Stimulated activated CD4-positive, alpha-beta T cell treated with anti-CD3 and anti-CD28 coated beads, TNF-alpha, amount 100 ng/mL, for 4 hours (primary cell): ENCODE data around the gene SOX14.

Source experiments
- DNase-seq, 3 experiments: peaks; one replicate each; pipeline ENCODE4 v3.0.0-alpha.2; 2020; ENCODE audit warnings: low read depth in 3 of 3

SOX14 gene

GRCh38 chr3:137768361-137769321 is 4.5 kb downstream of the SOX14 start:
- DNase-seq, result no peak

DNA sequence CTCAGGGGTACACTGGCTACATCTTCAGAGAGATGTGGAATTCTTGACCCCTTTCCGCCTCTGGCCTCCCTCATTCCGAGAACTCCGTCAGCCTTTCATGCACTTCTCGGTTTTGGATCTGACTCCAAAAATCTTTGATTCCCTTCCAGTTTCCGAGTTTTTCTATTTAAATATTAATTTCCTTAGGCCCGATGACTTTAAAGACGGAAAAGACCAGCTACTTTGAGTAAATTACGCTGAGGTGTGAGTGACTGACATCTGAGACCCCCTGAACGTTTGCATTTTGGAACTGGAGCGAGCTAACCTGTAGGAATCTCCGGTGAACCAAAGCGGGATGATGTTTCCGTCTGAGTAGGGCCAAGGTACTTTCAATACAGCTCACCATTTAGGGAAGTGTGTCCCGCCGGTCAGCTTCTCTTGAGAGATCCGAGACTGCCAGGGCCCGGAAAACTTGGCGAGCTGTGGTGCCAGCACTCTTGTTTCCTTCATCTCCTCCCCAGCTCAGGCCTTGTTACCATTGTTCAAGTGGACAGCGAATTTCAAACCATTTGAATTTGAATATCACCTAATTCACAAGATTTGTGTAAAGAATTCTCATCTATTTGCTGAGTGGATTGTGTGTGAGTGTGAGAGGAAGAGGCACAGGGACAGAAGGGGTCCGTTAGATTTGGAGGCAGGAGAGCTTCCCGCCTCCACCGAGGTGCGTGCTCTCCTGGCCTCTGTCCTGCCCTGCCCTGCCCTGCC is 5.4 kb downstream of the SOX14 start:
- no peak for DNase-seq

GRCh38 chr3:137770066-137770834 is 6.1 kb downstream of the SOX14 start:
- no peak for DNase-seq

DNA sequence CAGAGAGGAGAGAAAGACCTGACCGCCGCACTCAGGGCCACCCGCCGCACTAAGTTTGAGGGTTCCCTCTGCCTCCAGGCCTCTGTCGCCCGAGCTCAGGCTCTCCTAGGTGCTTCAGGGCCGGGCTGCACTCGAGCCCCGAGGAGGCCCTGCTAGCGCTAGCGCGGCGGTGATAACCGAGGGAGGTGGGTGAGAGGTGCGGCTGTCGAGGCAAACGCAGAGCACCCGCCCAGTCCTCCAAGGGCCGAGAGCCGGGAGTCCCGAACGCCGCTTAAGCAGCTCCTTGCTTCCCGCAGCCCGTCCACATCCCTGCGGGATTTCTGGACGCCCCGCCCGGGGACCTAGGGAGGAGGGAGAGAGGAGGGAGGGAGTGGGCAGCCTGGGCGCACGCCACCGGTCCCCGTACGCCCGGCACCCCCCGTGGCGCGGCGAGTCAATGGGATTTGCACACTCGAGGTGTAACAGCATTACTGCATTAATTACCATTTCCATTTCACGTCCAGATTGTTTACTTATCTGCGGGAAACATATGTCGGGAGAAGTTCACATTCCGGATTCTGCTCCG is 6.8 kb downstream of the SOX14 start:
- DNase-seq, result no peak

- DNase-seq, result no peak
Observed at GRCh38 chr3:137771401-137772213, 7.5 kb downstream of the SOX14 start.

DNA sequence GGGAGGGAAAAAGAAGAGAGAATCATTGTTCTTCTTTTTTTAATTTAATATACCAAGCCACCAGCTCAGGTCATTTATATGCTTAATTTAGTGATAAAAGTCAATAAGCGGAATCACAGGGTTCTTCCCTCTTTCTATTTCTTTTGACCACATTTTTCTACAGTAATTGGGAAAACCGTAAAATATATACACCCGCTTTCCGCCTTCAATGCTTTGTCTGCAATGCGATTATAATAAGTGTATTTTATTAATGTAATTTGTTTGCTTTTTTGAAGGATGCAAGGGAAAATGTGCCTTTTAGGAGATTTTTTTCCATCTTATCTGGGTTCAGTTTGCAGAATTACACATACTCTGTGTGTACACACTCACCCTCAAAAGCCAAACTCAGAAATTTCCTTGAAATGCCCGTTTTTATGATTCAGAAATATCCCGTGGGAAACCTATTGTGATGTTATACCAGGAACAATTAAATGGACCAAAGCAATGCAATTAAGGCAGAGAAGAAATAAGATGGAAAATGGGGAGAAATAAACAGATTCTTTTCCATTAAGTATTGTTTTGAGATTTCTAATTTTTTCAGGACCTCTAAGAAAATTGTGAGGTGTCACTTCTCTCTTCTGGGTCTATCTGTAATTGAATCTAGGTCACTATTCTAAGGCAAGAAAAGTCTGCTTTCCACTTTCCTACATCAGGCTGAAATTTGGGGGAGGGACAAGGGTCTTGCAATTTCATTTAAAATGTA is 8.3 kb downstream of the SOX14 start:
- DNase-seq, result no peak

DNA sequence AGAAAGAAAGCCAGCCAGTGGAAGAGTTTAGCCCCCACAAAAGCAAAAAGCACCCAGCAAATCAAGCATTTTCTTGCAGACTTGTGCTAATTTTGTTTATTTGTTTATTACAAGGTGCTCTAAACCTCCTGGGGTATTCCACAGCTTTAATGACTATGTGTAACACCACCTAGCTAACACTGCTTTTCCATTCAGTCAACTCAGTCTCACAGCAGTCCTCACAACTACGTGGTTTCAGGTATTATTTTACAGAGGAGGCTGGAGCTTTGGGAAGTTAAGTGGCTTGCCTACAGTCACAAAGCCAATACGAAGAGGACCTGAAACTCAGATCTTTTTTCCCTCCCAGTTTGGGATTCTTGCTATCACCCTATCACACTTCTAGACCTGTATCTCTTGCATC is 14.8 kb downstream of the SOX14 start:
- no peak for DNase-seq

DNA sequence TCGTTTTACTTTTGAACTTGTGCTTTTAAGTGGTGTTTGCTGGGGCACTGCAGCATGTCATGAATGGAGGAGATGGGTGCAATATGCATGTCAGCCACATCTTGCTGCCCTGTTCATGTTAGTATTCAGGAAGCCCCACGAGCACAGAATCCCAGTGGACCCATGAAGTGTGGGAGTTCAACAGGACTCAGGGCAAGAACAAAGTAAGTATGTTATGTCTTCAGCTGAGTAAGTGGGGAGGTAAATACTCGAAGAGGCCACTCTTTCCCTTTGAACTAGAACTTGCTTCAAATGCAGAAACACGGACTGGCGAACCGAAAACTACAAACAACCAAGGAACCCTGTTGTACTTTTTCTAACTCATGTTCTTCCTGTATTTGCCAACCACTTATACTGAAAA is 23.4 kb downstream of the SOX14 start:
- no peak for DNase-seq

DNA sequence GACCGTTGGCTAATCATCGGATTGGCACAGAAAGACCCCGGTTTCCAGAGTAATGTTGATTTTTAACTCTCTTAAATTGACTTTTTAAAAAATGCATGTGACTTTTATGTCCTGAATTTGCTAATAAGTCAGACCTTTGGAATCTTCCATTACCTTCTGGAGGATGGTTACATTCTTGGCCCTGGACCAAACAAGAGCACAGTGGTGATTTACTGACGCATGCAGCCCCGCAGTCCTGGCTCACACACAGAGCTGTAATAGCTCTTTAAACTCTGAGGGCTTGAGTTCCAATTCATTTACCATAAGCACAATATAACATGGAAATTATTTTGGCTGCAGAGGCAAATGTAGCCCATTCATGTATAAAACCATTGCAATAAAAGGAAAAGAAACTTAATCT is 25.1 kb downstream of the SOX14 start:
- DNase-seq, result no peak

GRCh38 chr3:137792626-137793271 is 28.6 kb downstream of the SOX14 start:
- DNase-seq, result no peak

DNA sequence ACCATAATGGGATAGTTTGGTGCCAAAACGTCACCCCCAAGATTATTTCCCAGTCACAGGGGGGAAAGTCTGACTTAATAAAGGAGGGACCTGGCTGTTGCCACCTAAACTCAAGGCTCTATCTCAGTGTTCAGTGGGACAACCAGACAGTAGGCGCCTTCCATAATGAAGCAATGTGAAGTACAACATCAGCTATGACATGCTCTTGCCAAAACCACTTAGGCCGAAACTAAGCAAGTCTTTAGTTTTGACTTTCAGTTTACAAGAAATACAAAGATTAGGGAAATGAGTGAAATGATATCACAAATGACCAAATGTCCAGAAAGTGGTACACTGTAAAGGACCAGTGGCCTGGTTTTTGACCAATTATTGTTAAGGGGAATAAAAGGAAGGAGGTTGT is 32.9 kb downstream of the SOX14 start:
- no peak for DNase-seq

GRCh38 chr3:137803215-137803614 is 39.1 kb downstream of the SOX14 start:
- DNase-seq, result no peak

- no peak for DNase-seq
Observed at GRCh38 chr3:137807998-137808397, 43.9 kb downstream of the SOX14 start.

DNA sequence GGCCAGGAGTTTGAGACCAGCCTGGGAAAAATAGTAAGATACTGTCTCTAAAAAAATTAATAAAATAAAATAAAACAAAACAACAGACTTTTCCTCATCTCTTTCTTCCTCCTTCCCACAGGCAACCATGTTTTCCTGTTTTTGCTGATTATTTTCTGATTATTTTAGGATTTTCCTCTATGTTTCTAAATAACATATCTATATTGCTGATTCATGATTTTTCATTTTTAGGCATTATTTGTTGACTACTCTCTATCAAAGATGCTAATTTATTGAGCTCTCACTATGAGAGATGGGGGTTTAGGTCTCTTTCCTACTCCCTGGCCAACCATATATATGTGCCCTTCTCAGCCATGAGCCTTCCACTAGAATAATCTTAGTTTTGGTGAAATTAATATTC is 45.4 kb downstream of the SOX14 start:
- no peak for DNase-seq

GRCh38 chr3:137812023-137812422 is 47.9 kb downstream of the SOX14 start:
- DNase-seq, result no peak

DNA sequence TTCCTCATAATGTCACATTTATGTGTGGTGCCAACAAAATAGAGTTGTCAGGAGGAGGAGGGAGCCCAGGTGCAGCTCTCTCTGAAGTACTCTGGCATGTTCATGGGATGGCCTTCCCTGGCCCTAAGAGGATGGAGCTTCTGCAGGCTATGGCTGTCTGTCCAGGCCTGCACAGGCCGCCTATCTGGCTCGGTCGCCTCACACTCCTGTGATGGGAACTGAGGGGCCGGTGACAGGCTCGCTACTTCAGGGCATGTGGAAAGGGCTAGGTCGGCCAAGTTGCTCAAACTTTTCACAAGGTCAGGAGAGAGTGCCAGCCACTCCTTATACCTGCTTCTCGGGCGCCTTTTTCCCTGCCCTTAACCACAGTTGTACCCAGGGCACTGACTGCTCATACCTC is 51.1 kb downstream of the SOX14 start:
- no peak for DNase-seq
